Stimulated activated CD4-positive, alpha-beta T cell treated with anti-CD3 and anti-CD28 coated beads, Interleukin-4, amount 100 ng/mL, for 4 hours (primary cell): ENCODE data around the gene CDC37.
"Not testable (repeated sequence)": the region's sequence is repeated elsewhere in the genome, so short reads cannot be mapped to it uniquely, and the experiment has no call there.

Source experiments
- DNase-seq, 2 experiments: peaks; one replicate each; pipeline ENCODE4 v3.0.0-alpha.2; 2020

Gene CDC37

DNA sequence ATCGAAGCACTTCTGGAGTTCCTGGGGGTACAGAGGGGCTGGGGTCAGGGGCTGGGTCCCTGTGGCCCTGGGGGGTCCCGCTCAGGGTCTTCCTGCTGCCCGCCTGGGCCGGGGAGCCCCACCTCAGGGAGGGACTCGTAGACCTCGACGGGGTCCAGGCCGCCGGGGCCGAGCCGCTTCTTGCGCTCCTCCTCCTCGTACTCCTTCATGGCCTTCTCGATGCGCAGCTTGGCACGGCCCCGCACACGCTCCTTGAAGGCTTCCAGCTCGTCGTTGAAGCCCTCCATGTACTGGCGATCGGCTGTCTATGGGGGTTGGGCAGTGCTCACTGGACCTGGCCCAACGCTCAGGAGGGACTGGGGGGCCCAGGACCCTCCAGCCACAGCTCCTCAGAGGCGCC, 10.2 kb downstream of the CDC37 start:
- DNase-seq = no peak

DNA sequence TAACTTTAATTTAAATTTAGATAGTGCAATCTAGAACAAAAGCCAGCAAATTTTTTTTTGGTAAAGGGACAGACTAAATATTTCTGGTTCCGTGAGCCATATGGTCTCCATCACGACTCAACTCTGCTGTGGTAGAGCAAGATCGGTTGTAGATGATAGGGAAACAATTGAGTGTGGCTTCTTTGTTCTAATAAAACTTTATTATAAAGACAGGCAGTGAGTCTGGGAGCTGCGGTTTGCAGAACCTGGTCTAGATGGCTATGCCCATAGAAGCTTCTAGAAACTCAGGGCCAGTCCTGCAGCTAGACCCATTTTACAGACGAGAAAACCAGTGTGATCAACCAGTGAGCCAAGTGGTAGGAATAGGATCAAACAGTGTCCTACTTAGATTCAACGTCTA, 11.2 kb downstream of the CDC37 start:
- no peak for DNase-seq

DNA sequence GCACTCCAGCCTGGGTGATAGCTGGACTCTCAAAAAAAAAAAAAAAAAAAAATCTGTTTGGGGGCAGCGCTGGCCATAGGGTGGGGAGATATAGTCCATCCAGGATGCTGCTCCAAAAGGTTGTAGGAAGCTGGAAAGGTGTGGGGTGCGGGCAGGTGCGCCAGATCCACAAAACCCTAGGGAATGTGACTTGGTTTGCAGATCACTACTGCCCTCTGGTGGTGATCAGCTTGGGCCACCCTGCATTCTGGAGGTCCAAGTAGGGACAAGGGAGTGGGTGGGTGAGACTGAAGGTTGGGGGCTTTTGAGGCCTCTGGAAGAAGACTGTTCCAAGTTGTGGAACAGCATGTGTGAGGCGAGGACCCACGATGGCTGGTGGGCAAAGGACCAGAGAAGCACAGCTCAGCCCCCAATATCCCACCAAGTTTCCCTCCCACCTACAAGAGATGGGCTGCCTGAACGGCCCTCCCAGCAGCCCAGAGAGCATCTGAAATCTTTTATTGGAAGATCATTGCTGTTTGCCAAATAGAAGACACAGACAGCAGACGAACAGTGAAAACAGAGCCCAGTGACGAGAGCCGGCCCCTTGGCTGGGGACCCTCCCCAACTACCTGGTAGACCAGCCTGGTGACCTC, 12.6 kb downstream of the CDC37 start:
- DNase-seq = peak; percentile 58 to 62

DNA sequence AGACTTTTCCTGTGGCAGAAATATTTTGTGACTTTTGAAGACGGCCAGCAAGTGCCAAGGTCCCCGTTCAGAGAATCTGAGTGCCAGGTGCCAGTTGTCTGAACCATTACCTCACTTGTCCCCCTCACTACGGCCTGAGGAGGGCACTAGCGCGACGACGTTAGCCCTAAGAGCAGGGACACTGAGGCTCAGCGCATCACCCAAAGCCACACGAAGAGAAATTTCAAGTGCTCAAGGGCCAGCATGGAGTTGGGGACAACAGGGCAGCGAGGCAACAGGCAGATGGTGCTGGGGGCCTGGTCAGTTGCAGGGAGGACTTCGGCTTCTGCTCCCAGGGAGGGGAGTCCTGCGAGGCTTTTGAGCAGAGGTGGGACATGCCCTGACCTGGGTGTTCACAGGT, 13.5 kb downstream of the CDC37 start:
- DNase-seq = no peak

DNA sequence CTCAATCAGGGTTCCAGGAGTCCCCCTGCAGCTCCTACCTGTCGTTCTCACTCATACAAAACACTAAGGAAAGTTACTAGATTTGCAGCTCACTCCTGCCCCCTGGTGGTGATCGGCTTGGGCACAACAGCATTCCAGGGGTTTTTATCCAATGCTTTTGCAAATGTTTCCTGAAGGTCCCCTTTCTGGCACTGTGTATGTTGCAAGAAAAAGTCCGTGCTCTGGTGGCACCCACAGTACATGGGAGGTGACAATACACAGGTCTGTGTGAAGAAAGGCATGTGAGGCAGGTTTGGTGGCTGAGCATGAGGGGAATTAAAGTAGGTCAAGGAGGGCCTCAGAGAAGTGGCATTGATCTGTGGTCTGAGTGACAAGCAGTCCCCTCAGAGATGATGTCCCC, 14.4 kb downstream of the CDC37 start:
- peak; percentile 68 to 84 for DNase-seq

DNA sequence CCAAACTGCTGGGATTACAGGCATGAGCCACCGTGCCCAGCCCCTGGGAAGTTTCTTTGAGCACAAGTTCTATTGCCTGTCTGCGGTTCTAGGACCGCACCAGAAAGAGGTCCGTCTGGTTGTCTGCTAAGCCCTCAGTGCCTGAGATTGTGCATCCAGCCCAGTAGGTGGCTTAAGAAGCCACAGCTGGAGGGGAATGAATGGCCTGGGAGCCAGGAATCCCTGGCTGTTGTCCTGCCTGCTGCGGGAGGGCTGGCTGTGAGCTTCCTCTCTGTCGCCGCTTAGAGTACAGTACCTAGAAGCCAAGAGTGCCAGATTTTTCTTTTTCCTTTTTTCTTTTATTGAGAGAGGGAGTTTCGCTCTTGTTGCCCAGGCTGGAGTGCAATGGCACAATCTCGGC, 18.8 kb downstream of the CDC37 start:
- no peak for DNase-seq

DNA sequence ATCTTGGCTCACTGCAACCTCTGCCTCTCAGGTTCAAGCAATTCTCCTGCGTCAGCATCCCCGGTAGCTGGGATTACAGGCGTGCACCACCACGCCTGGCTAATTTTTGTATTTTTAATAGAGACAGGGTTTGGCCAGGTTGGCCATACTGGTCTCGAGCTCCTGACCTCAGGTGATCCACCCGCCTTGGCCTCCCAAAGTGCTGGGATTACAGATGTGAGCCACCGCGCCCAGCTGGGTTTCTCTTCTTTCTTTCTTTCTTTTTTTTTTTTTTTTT, 20.2 kb downstream of the CDC37 start:
- not testable (repeated sequence) for DNase-seq

DNA sequence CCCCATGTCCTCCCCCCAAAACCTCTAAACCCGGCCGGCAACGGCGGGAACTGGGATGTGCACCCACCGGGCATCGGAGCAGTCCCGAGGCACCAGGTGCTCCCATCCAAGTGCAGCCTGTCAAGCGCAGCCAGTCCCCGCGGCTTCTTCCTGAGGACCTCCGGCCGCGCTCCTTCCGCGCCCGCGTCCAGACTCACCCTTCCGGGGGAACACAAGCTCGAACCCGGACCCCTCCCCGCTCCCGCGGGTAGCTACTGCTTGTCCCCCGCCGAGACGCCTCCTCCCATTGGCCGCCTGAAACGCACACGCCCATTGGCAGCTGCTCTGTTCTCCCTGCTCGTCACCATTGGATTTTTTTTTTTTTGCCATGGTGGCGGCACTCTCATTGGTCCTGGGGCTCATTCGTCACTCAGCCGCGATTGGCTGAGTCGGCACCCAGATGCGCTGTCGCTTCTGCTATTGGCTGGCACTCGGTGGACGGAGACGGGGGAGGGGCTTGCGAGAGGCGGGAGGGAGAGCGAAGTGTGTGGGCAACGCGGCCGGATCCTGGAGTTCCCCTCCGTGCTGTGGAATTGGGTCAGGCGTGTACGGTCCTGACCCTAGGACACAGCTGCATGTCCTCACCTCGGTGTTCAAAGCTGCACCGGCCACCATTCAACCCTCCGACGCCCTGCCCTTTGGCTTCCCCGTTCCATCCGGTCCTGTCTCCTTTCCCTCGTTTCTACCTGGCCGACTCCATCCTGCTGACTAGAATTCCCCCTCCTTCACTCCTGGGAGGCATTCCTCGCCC, 22.8 kb downstream of the CDC37 start, which contains the start of gene TYK2:
TYK2 (minus strand) TSS at position 260 of the 790 bp plus-strand sequence. CDS start 2,166 bp downstream, outside the sequence.
- peak; percentile 94 to 95 for DNase-seq

DNA sequence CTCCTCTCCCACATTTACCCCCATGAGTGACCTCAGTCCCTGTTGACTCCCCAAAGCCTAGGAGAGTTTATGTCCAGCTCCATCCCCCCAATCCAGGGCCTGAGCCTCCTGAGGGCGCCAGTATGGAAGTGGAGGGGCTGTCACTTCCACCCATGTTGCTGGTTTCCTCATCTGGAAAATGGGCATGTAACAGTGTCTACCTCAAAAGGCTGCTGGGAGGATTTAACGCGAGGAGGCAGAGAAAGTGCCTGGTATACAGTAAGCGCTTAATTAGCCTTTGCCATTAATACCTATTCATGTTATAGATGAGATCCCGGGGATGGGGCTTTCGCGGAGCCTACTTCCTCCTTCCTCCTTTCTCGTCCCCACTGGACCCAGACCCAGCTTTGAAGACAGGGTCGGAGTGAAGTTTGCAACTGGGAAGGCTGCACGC, 23.4 kb downstream of the CDC37 start:
- DNase-seq = no peak

DNA sequence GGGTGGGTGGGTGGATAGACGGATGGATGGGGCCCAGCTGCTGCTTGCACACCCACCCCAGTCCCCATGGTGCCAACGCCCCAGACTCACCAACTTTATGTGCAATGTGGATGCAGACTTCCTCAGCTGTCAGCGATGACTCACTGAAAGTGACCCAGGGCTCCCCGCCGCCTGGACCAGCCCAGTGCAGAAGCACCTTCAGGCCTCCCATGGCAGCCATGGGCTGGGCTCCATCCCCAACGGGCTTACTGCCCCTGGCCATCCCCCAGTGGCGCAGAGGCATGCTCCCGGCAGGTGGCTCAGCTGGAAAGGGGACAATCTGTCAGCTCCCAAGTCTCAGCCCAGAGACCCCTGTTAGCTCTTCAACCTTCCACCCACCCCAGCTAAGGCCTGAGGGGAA, 25.2 kb downstream of the CDC37 start:
- no peak for DNase-seq

DNA sequence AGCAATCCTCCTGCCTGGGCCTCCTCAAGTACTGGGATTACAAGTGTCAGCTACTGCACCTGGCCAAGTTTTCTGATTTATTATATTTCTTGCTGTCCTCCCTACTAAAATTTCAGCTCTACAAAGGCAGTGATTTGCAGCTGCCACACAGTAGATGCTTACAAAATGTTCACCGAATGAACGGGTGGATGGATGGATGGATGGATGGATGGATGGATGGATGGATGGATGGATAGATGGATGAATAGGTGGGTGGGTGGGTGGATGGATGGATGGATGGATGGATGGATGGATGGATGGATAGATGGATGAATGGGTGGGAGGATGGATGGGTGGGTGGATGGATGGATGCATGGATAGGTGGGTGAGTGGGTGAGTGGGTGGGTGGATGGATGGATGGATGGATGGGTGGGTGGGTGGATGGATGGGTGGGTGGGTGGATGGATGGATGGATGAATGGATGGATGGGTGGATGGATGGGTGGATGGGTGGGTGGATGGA, 26.2 kb downstream of the CDC37 start:
- DNase-seq = not testable (repeated sequence)

DNA sequence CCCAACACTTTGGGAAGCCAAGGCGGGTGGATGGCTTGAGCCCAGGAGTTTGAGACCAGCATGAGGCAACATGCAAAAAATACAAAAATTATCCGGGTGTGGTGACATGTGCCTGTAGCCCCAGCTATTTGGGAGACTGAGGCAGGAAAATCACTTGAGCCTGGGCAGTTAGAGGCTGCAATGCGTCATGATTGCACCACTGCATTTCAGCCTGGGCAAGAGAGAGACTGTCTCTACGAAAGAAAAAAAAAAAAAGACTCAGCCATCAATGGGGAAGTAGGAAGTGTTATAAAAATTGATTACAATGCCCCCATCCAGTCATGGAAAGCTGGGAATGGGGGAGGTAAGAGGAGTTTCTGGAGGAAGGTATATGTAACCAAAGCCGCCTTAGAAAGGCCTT, 28.4 kb downstream of the CDC37 start:
- no peak for DNase-seq

DNA sequence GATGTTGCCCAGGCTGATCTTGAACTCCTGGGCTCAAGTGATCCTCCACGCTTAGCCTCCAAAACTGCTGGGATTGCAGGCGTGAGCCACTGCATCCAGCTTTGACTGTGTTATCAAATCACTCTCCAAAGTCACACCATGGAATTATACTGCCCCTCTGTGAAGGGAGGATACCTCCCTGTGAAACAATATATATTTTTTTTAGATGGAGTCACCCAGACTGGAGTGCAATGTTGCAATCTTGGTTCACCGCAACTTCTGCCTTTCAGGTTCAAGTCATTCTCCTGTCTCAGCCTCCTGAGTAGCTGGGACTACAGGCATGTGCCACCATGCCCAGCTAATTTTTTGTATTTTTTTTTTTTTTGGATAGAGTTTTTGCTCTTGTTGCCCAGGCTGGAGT, 30.7 kb downstream of the CDC37 start:
- no peak for DNase-seq

DNA sequence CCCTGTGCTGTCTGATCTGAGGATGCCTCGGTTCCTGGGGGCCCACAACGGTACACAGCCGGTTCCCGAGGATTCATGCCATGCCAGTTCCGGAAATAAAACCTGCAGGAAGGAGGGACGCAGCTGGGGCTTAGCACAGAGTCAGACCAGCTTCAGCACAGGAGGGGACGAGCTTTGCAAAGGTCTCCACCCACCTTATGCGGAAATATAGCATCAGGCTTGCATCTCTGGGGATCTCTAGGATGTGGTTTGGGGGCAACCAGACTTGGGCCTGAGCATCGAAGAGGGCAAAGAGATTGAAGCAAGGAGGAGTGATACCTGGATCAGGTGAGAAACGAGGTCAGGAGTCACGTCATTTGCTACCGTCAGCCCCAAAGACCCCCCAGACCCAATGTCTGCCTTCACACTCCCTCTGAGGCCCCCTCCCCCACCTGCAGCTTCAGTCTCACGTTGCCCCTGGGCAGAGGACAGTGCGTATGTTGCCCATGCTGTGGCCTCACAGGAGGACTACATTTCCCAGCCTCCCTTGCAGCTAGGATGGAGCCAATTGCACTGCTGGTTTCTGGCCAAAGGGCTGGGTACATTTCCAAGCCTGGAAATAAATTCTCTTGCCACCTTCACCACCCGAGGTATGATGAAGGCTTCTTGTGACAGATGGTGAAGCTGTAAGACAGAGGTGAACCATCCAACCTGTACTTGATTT, 35.1 kb downstream of the CDC37 start:
- no peak for DNase-seq

DNA sequence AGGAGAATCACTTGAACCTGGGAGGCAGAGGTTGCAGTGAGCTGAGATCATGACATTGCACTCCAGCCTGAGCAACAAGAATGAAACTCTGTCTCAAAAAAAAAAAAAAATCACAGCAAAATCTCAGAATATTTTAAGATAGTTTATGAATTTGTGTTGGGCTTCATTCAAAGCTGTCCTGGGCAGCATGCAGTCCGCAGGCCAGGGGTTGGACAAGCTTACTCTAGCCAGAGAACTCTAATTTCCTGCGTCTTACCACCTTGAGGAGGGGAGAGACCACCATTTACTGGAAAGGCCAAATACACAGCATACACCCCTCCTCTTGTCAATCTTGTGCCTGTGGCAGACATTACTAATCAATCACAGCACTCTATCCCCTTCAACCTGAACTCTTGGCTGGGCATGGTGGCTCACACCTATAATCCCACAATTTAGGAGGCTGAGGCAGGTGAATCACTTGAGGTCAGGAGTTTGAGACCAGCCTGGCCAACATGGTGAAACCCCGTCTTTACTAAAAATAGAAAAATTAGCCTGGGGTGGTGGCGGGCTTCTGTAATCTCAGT, 36.3 kb downstream of the CDC37 start:
- not testable (repeated sequence) for DNase-seq

DNA sequence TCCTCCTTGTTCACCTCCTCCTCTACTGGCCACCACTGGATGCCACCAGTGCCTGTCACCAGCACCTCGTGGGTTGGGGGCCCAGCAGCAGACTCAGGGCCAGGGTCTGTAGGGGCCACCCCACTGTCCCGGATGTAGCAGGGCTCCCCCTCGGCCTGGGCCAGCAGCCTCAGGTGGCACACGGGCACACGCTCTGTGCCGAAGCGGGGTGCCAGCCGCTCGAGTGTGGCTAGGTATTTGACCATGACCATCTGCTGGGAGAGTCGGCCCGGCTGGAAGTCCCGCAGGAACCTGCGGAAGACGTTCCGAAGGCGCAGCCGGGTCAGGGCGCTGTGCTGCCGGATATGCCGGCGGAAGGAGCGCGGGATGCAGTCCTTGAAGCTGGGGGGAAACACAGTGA, 37.8 kb downstream of the CDC37 start:
- DNase-seq = no peak

DNA sequence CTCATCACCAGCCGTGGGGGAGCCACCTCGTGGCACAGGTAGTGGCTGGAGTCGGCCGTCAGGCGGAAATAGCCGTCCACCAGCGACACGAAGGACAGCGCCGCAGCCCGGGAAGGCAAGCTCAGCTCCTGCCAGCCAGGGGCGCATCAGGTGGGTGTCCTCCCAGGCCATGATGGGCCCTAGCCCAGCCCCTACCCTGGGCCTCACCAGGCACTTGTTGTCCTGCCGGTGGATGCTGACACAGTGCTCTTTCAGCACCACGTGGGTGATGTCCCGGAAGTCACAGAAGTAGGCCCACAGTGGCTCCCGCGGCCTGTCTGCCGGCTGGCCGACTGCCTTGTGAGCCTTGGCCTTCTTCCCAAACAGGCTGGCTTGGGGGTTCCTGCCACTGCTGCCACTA, 38.7 kb downstream of the CDC37 start:
- no peak for DNase-seq

DNA sequence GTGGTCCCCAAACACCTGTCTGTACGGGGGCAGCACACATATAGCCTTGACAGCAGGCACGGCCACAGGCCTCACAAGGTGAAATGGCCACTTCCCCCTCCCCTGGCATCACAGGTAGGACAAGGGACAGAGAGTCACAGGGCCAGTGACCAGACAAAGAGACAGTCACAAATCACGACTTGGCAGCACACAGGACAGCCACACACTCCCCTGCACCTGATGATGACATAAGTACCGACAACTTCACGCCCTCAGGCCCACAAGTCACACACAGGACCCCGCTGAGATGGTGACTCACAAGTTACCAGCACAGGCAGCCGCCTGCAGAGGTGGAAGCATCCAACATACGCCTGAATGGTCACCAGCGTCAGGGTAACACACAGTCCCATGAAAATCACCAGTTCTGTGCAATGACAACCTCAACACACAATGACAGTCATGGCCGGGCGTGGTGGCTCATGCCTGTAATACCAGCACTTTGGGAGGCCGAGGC, 39.5 kb downstream of the CDC37 start:
- no peak for DNase-seq

DNA sequence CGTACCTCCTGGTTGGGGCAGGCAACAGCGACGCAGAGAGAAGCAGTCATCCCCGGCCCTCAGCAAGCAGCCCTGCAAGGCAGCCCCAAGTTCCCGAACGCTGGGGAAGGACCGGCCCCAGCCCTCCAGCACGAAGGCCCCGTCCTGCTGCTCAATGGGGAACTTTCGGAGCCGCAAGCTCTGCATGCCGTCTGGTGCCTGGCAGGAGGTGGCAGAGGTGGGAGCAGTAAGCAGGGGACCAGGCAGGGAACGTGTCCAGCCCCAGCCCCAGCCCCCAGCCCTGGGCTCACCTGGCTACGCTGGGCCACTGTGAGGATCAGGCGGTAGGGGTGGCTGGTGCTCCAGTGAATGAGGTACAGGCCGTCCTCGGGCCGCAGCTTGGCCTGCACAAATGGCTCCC, 41.1 kb downstream of the CDC37 start:
- DNase-seq = no peak

DNA sequence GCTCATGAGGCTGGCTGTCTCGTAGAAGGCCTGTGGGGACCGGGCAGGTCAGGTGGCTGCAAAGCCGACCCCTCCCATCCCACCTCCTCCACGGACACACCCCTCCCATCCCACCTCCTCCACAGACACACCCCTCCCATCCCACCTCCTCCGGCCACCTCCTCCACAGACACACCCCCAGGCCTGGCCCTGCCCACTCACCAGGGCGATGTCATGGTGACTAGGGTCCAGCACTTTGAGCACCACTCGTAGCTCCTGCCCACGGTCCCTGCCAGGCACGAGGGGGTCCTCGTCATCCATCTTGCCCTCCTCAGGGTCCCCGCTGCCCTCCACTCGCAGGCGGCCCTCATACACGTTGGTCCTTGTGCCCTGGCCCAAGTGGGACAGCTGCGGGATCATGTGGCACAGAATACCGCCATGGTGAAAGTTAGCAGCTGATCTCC, 41.8 kb downstream of the CDC37 start:
- DNase-seq = no peak

DNA sequence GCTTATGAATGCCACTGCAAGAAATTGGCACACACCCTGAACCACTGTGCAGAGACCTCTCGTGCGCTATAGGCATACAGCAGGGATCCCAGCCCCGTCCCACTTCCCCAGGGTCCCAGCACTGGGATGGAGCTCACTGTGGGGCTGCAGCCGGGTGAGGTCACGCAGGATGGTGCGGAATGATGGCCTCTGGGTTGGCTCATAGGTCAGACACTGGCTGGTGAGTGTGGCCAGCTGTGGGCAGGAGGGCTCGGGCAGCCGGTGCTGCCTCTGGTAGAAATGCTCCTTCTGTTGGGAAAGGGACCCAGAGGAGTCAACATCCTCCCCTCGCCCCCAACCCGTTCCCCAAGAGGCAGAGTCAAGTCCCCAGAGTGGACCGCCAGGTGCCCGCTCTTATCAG, 46.9 kb downstream of the CDC37 start:
- DNase-seq = no peak

DNA sequence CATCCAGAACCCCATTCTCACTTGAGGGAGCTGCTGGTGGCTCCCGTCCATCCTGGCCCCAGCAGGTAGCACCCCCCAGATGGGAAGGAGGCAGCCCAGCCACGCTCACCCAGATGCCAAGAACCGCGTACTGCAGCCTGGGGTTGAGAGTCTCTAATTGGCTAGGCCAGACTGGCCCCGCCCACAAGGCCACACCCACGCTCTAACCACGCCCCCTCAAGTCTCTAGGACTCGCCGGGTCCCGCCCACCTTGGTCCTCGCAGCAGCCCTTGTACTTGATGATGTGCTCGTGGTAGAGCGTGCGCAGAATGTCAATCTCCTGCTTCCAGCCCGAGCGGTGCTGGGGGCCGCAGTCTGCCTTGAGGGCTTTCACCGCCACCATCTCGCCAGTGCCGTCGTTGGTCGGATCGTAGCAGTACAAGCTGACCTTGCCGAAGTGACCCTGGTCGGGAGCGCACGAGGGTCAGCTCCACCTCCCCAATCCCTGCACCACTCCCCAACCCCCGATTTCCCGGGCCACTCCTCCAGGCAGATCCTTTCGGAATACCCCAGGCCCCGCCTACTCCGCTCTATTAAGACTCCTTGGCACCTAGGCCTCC, 49.5 kb downstream of the CDC37 start:
- peak; percentile 36 to 38 for DNase-seq
